ENCODE results near the gene XDH. TPM values are rescaled to one million over a fixed set of nuclear protein-coding genes. Genes with fewer than 3 reads are reported as not detected.

Gene XDH
- total and polyA plus RNA-seq, 3 donors from 2014 or later, result 0.21 to 1.5 (median 0.43) TPM

DNA sequence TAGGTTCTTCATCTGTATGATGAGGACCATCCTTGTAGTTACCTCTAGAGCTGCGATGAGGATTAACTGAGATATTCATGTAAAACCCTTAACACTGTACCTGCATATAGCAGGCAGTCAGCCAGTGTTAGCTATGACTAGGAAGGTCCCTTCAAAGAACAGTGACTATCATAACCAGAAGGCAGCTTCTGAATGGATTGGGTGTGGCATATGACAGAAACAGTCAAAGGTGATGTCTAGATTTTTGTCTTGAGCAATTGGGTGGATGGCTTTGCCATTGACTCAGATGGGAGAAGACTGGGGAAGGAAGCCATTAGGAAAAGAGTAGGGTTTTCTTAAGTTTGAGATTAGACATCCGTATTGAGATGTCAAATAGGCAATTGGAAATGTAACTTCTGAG lies 15.7 kb downstream of the XDH start:
- 78 to 80% methylated on average over 2 of the region's 2 CpGs for WGBS, 2 donors
- H3K27me3 ChIP-seq, result no peaks in the 10 kb centered on the region
- intact Hi-C loops (cut with DNase I; ENCODE audit: low total_unique reads), result no loop called here
- H3K9me3 ChIP-seq, result no peaks in the 10 kb centered on the region
- no peaks in the 10 kb centered on the region for H3K4me1 ChIP-seq
- no peak overlapping the region for H3K4me3 ChIP-seq
- DNase-seq, result no peak
- no peaks in the 10 kb centered on the region for H3K36me3 ChIP-seq (ENCODE audit: low read depth, missing control alignments)
- TF ChIP-seq, protein P1, sequence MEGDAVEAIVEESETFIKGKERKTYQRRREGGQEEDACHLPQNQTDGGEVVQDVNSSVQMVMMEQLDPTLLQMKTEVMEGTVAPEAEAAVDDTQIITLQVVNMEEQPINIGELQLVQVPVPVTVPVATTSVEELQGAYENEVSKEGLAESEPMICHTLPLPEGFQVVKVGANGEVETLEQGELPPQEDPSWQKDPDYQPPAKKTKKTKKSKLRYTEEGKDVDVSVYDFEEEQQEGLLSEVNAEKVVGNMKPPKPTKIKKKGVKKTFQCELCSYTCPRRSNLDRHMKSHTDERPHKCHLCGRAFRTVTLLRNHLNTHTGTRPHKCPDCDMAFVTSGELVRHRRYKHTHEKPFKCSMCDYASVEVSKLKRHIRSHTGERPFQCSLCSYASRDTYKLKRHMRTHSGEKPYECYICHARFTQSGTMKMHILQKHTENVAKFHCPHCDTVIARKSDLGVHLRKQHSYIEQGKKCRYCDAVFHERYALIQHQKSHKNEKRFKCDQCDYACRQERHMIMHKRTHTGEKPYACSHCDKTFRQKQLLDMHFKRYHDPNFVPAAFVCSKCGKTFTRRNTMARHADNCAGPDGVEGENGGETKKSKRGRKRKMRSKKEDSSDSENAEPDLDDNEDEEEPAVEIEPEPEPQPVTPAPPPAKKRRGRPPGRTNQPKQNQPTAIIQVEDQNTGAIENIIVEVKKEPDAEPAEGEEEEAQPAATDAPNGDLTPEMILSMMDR (IDR thresholded peaks at IDR 0.05), result no peak
- TF ChIP-seq POLR2A (IDR thresholded peaks at IDR 0.05), result no peak
- H3K27ac ChIP-seq, result no peak overlapping the region

GRCh38 chr2:31397094-31397493 lies 17.4 kb downstream of the XDH start:
- WGBS, 2 donors, result 58 to 70% methylated on average over 3 to 4 of the region's 4 CpGs
- no peaks in the 10 kb centered on the region for H3K9me3 ChIP-seq
- intact Hi-C loops (cut with DNase I; ENCODE audit: low total_unique reads), result no loop called here
- H3K36me3 ChIP-seq (ENCODE audit: low read depth, missing control alignments), result no peaks in the 10 kb centered on the region
- no peak overlapping the region for H3K27ac ChIP-seq
- H3K27me3 ChIP-seq, result no peaks in the 10 kb centered on the region
- TF ChIP-seq, protein P1 (IDR thresholded peaks at IDR 0.05), result no peak
- no peak for TF ChIP-seq POLR2A (IDR thresholded peaks at IDR 0.05)
- DNase-seq, result no peak
- H3K4me1 ChIP-seq, result no peaks in the 10 kb centered on the region
- H3K4me3 ChIP-seq, result no peak overlapping the region

DNA sequence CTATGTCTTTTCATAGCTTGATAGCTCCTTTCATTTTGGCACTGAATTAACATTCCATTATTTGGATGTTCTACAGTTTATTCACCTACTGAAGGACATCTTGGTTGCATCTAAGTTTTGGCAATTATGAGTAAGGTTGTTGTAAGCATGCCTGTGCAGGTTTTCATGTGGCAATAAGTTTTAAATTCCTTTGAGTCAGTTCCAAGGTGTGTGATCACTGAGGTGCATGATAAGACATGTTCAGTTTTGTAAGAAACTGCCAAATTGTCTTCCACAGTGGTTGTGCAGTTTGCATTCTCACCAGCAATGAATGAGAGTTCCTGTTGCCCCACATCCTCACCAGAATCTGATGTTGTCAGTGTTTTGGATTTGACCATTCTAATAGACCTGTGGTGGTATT lies 24.2 kb downstream of the XDH start:
- no peak for DNase-seq
- Histone ChIP-seq H3K9me3 (no peaks in the 10 kb centered on the region), H3K36me3 (ENCODE audit: low read depth, missing control alignments) (no peaks in the 10 kb centered on the region), H3K4me1 (no peaks in the 10 kb centered on the region), H3K27me3 (no peaks in the 10 kb centered on the region), H3K27ac (no peak overlapping the region), H3K4me3 (no peak overlapping the region)
- intact Hi-C loops (cut with DNase I; ENCODE audit: low total_unique reads), result no loop called here
- TF ChIP-seq POLR2A (IDR thresholded peaks at IDR 0.05), result no peak
- TF ChIP-seq, protein P1 (IDR thresholded peaks at IDR 0.05), result no peak

- Histone ChIP-seq H3K4me3 (no peak overlapping the region), H3K36me3 (ENCODE audit: low read depth, missing control alignments) (no peaks in the 10 kb centered on the region), H3K9me3 (no peaks in the 10 kb centered on the region), H3K4me1 (no peaks in the 10 kb centered on the region), H3K27ac (no peak overlapping the region), H3K27me3 (no peaks in the 10 kb centered on the region)
- 72 to 92% methylated on average over 4 of the region's 4 CpGs for WGBS, 2 donors
- TF ChIP-seq, protein P1 (IDR thresholded peaks at IDR 0.05), result no peak
- TF ChIP-seq POLR2A (IDR thresholded peaks at IDR 0.05), result no peak
- intact Hi-C loops (cut with DNase I; ENCODE audit: low total_unique reads), result no loop called here
- no peak for DNase-seq
Measured at GRCh38 chr2:31388736-31389135, 25.8 kb downstream of the XDH start.

DNA sequence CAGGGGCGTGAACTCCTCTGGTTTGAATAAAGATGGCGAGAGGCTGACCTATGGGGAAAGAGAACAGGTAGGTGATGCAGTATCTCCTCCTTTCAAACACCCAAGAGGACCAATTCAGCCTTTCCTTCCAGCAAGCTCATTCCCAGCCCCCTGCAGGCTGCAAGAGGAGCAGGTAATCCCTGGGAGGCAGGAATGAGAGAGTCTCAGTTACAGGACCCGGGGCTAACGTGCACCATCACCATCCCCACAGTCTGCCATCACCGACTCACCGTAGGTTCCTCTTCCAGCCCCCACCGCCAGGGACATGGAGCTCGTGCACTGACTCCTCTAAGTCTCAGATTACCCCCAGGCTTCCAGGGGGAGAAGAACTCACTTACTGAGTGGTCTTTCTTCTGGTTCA lies 26.7 kb downstream of the XDH start:
- TF ChIP-seq, protein P1 (IDR thresholded peaks at IDR 0.05), result no peak
- no peak for TF ChIP-seq POLR2A (IDR thresholded peaks at IDR 0.05)
- Histone ChIP-seq H3K27ac (no peak overlapping the region), H3K27me3 (no peaks in the 10 kb centered on the region), H3K4me3 (no peak overlapping the region), H3K9me3 (no peaks in the 10 kb centered on the region), H3K36me3 (ENCODE audit: low read depth, missing control alignments) (no peaks in the 10 kb centered on the region), H3K4me1 (no peaks in the 10 kb centered on the region)
- DNase-seq, result no peak
- intact Hi-C loops (cut with DNase I; ENCODE audit: low total_unique reads), result no loop called here
- WGBS, 2 donors, result 83 to 94% methylated on average over 6 to 8 of the region's 8 CpGs
